Heart left ventricle (tissue), 16 donors: Measurements from ENCODE around the gene GBGT1. TPM values are rescaled to one million over a fixed set of nuclear protein-coding genes. Genes with fewer than 3 reads are reported as not detected.

ENCODE experiments used
- ATAC-seq, 4 donors: fragments of 200-7000 bp; cut with Tn5 transposase; one replicate each; pipeline ENCODE4 v1.9.1; 2020 to 2022; ENCODE audit warnings: moderate library complexity in 4 of 4, mild to moderate bottlenecking in 3 of 4, moderate number of reproducible peaks in 1 of 4
- DNase-seq, 5 donors: peaks; one replicate each; pipeline ENCODE4 v3.0.0-alpha.2; 2020
- H3K27ac ChIP-seq, 12 donors: fragments of 200-600 bp; sonication (generic) in 4 of 12; one replicate each; pipeline versions ENCODE4 v1.5.0 to v1.8.0; 2016 to 2022; ENCODE audit warnings: mild to moderate bottlenecking in 2 of 12
- H3K27me3 ChIP-seq, 9 donors: fragments of 200-600 bp; sonication (generic) in 2 of 9; one replicate each; pipeline versions ENCODE4 v1.5.1 to v1.8.0; 2016 to 2022; ENCODE audit warnings: mild to moderate bottlenecking in 3 of 9
- H3K36me3 ChIP-seq, 9 donors: fragments of 200-600 bp; sonication (generic) in 2 of 9; one replicate each; pipeline versions ENCODE4 v1.5.0 to v1.8.0; 2018 to 2022; ENCODE audit warnings: mild to moderate bottlenecking in 2 of 9
- H3K4me1 ChIP-seq, 12 donors: fragments of 200-600 bp; sonication (generic) in 4 of 12; one replicate each; pipeline versions ENCODE4 v1.5.0 to v1.8.0; 2016 to 2022; ENCODE audit warnings: mild to moderate bottlenecking in 3 of 12
- H3K4me3 ChIP-seq, 12 donors: fragments of 200-600 bp; sonication (generic) in 4 of 12; one replicate each; pipeline versions ENCODE4 v1.5.0 to v1.8.0; 2017 to 2022; ENCODE audit warnings: mild to moderate bottlenecking in 9 of 12, moderate library complexity in 4 of 12
- H3K9me3 ChIP-seq, 12 donors: fragments of 200-600 bp; sonication (generic) in 4 of 12; one replicate each; pipeline versions ENCODE4 v1.5.0 to v1.8.0; 2016 to 2022; ENCODE audit warnings: mild to moderate bottlenecking in 1 of 12
- CTCF ChIP-seq, 12 donors: fragments of 200-600 bp; sonication (generic) in 4 of 12; IDR thresholded peaks; one replicate each; pipeline versions ENCODE4 v1.5.0 to v1.8.0; 2018 to 2022; ENCODE audit warnings: antibody characterized with exemption in 12 of 12, mild to moderate bottlenecking in 5 of 12
- POLR2A ChIP-seq, 2 donors: fragments of 450-650 bp; IDR thresholded peaks; one replicate each; pipeline ENCODE4 v1.6.1; 2017; ENCODE audit warnings: antibody characterized with exemption in 2 of 2, mild to moderate bottlenecking in 2 of 2, moderate library complexity in 2 of 2
- WGBS, 4 donors: extraction: QIAGEN DNeasy Blood & Tissue Kit in 2 of 4; methylation state at CpG; one replicate each; pipeline versions ENCODE4 v1.1.5 to v1.1.7; 2013 to 2018; 5-methylcytosine and 5-hydroxymethylcytosine counted together
- intact Hi-C, 10 donors: fragments of 100-400 bp; cut with DNase I; formaldehyde crosslinking; loops; one replicate each; pipeline versions ENCODE4 v1.11.1 to v1.14.2; 2022
- polyA plus RNA-seq, 2 donors: library from polyadenylated mRNA; stranded (reverse); fragments of 200-250 nt; gene quantifications; one replicate each; pipeline ENCODE4 v1.2.3, GENCODE V29; 2013
- total RNA-seq, 9 donors: library from RNA; depleted of rRNA in 2 of 9; stranded (reverse); fragments of >200 nt in 2 of 9; fragmentation: NEBNext Ultra II Directional in 3 of 9; extraction: Animal tissue kit (Norgen Biotek cat#: 25700) in 3 of 9; gene quantifications; one replicate each; pipeline versions ENCODE4 v1.1.0 to v1.2.4, GENCODE V29; 2016 to 2023
- donor health status: ischemic (EF 13 %, LVEDD 7.1; RV severe dilation, severe dysfunction).
- donor health status: healthy with polysubstance abuse.
- donor health status: DM: no; HTN: yes; CAD: no.
- donor health status: DM: no; HTN: no; CAD: no.
- donor health status: ischemic (EF 25% LVEDD 6.9; RV normal size, moderate dysfunction).
- donor health status: ischemic (EF 25% LVEDD 5.7; RV mildly dilated, moderate dysfunction).
- donor health status: healthy.
- donor health status: DM: yes; HTN: yes; CAD: no.
- donor health status: ischemic (EF 35%, LVEDD 5.7; RV mildly dilated, moderate dysfunction).
- donor health status: nonischemic (EF 11% LVEDD 7.7; RV severe dilation, severe dysfunction).
- donor health status: DM: yes; HTN: yes; CAD: no.
- donor health status: PGD.
- donor health status: ischemic (EF 29% LVEDD 5.4; RV normal size, mild dysfunction).
- donor health status: nonischemic (EF 23%, LVEDD 6.1; RV moderate dilation, normal function).

Gene GBGT1
- total and polyA plus RNA-seq, 11 donors, result 4.6 to 22.5 (median 7.0) TPM

- ATAC-seq, result peak in 2 of 4 donors; percentile 8 to 21
- peak; percentile 67 to 89 (median 75) for DNase-seq
- Histone ChIP-seq H3K27me3 (no peaks in the 10 kb centered on the region), H3K27ac (peak overlapping the region in 11 of 12 donors; percentile 71 to 92 (median 86)), H3K36me3 (no peaks in the 10 kb centered on the region), H3K9me3 (no peaks in the 10 kb centered on the region), H3K4me1 (peaks cover 7 to 60% (median 42%) of the 10 kb centered on the region in 12 donors), H3K4me3 (peak overlapping the region in 10 of 12 donors; percentile 46 to 88 (median 76))
- TF ChIP-seq POLR2A (IDR thresholded peaks at IDR 0.05) (no peak), CTCF (IDR thresholded peaks at IDR 0.05) (peak; percentile 94 to 98 (median 97))
- intact Hi-C loops, result loop anchor here (1.0 to 10.0 kb wide), 8 partner anchors 44 to 125 kb away; partner anchors contain the start of gene GTF3C5 (in 1 of the 10)
- WGBS, 4 donors, result 31 to 35% (median 33%) methylated on average over 11 to 14 of the region's 14 CpGs
Measured at GRCh38 chr9:133147412-133148198, 16.1 kb downstream of the GBGT1 start.

- TF ChIP-seq CTCF (IDR thresholded peaks at IDR 0.05) (no peak), POLR2A (IDR thresholded peaks at IDR 0.05) (no peak)
- 65 to 74% (median 71%) methylated on average over 6 to 7 of the region's 7 CpGs for WGBS, 4 donors
Measured at GRCh38 chr9:133146746-133147411, 16.8 kb downstream of the GBGT1 start.

GRCh38 chr9:133144904-133145851 is 18.5 kb downstream of the GBGT1 start:
- Histone ChIP-seq H3K36me3 (no peaks in the 10 kb centered on the region), H3K27ac (peak overlapping the region in 6 of 12 donors; percentile 8 to 79 (median 38)), H3K4me3 (peak overlapping the region in 7 of 12 donors; percentile 30 to 56 (median 44)), H3K9me3 (no peaks in the 10 kb centered on the region), H3K27me3 (no peaks in the 10 kb centered on the region), H3K4me1 (peaks cover 7 to 85% (median 50%) of the 10 kb centered on the region in 12 donors)
- DNase-seq (no peak), ATAC-seq (no peak)
- WGBS, 4 donors, result 65 to 70% (median 67%) methylated on average over 18 to 19 of the region's 19 CpGs
- intact Hi-C loops, result loop anchor here (1.0 to 10.0 kb wide), 11 partner anchors 41 to 123 kb away; partner anchors contain the start of gene GTF3C5 (in 2 of the 10)
- no peak for TF ChIP-seq CTCF (IDR thresholded peaks at IDR 0.05)
- TF ChIP-seq POLR2A (IDR thresholded peaks at IDR 0.05), result no peak

More at GRCh38 chr9:133146746-133147411, 16.8 kb downstream of the GBGT1 start:
- Histone ChIP-seq H3K36me3 (no peaks in the 10 kb centered on the region), H3K4me1 (peaks cover 7 to 68% (median 48%) of the 10 kb centered on the region in 12 donors), H3K27me3 (no peaks in the 10 kb centered on the region), H3K27ac (peak overlapping the region in 1 of 12 donors; percentile 92), H3K9me3 (no peaks in the 10 kb centered on the region), H3K4me3 (no peak overlapping the region)
- ATAC-seq, result no peak
- no peak for DNase-seq
- intact Hi-C loops, result loop anchor here (1.0 to 10.0 kb wide), 8 partner anchors 44 to 125 kb away; partner anchors contain the start of gene GTF3C5 (in 1 of the 10)
